Measurements from ENCODE around the gene CCDC30. TPM values are rescaled to one million over a fixed set of nuclear protein-coding genes. Genes with fewer than 3 reads are reported as not detected.
"Not testable (repeated sequence)": the region's sequence is repeated elsewhere in the genome, so short reads cannot be mapped to it uniquely, and the experiment has no call there.

Gene CCDC30
- total and polyA plus RNA-seq, 4 experiments from 2014 or later, result 2.5 to 7.1 (median 5.2) TPM

- POLR2A ChIA-PET (ENCODE audit: partially characterized antibody), result interaction anchor here (0.8 to 5.1 kb wide), 12 partner anchors 10 to 491 kb away, joined by 3 to 123 read pairs (median 14); partner anchors contain the start of genes C1orf50, CCDC30, CFAP57 and EBNA1BP2
- Mint-ChIP-seq H3K4me1 (peaks cover 36 to 53% (median 44%) of the 10 kb centered on the region in 4 donors), H3K27ac (peak overlapping the region; percentile 96 to 99 (median 98)), H3K27me3 (no peaks in the 10 kb centered on the region), H3K4me3 (peak overlapping the region; percentile 92 to 100 (median 97)), H3K9me3 (peaks cover 0 to 5% (median 0%) of the 10 kb centered on the region in 8 donors), H3K36me3 (peaks cover 18 to 35% of the 10 kb centered on the region in 2 donors)
- Histone ChIP-seq H3K4me1 (ENCODE audit: insufficient read depth, low read length) (peaks cover 41% of the 10 kb centered on the region), H3K27me3 (ENCODE audit: insufficient read depth, low read length) (no peaks in the 10 kb centered on the region), H3K4me3 (ENCODE audit: low read length in 2 of 2) (peak overlapping the region; percentile 77 to 90), H3K27ac (ENCODE audit: low read depth, low read length) (peak overlapping the region; percentile 70), H3K9me3 (ENCODE audit: control insufficient read depth in 1 of 2, low read length in 2 of 2) (no peaks in the 10 kb centered on the region), H3K36me3 (ENCODE audit: insufficient read depth, low read length) (no peaks in the 10 kb centered on the region)
- CTCF ChIA-PET (ENCODE audit: partially characterized antibody), result interaction anchor here (1.0 to 1.9 kb wide), 2 partner anchors 9 to 23 kb away, joined by 3 to 5 read pairs; partner anchors contain the start of gene PPIH
- DNase-seq, result peak; percentile 36 to 46 (median 44)
- intact Hi-C loops (cut with micrococcal nuclease), result loop anchor here (5.0 to 10.0 kb wide), 2 partner anchors 136 to 786 kb away; partner anchors contain the start of genes ERMAP and SVBP
These were observed 218.0 kb downstream of the CCDC30 start for GRCh38 chr1:42680921-42681683.

GRCh38 chr1:42681741-42682483 lies 218.8 kb downstream of the CCDC30 start, which contains the start of gene YBX1:
YBX1 (plus strand) TSS chr1:42682418; CDS start chr1:42682566, 148 bp downstream.
- peak within 1 kb of the TSS; percentile 96 to 100 (median 98) for H3K4me3 Mint-ChIP-seq
- H3K36me3 Mint-ChIP-seq, result peaks cover 18 to 31% of the 10 kb centered on the region in 2 donors
- peaks cover 0 to 5% (median 0%) of the 10 kb centered on the region in 8 donors for H3K9me3 Mint-ChIP-seq
- H3K36me3 ChIP-seq (ENCODE audit: insufficient read depth, low read length), result no peaks in the 10 kb centered on the region
- intact Hi-C loops (cut with micrococcal nuclease), result loop anchor here (1.0 to 10.0 kb wide), 8 partner anchors 24 to 787 kb away; partner anchors contain the start of genes C1orf50, CCDC30, ERMAP and FOXJ3
- H3K4me1 Mint-ChIP-seq, result peaks cover 43 to 61% (median 52%) of the 10 kb centered on the region in 4 donors
- peak; percentile 97 to 98 (median 97) for DNase-seq
- ChIA-PET CTCF (ENCODE audit: partially characterized antibody) (interaction anchor here (1.0 to 2.0 kb wide), 5 partner anchors 10 to 24 kb away, joined by 3 to 7 read pairs (median 5); partner anchors contain the start of gene PPIH), POLR2A (ENCODE audit: partially characterized antibody) (interaction anchor here (0.7 to 5.1 kb wide), 19 partner anchors 11 to 969 kb away, joined by 3 to 123 read pairs (median 8); partner anchors contain the start of genes C1orf50, CCDC30, CFAP57 and EBNA1BP2)
- peak within 1 kb of the TSS; percentile 78 for H3K27ac ChIP-seq (ENCODE audit: low read depth, low read length)
- no peaks in the 10 kb centered on the region for H3K27me3 Mint-ChIP-seq
- no peaks in the 10 kb centered on the region for H3K9me3 ChIP-seq (ENCODE audit: control insufficient read depth in 1 of 2, low read length in 2 of 2)
- peaks cover 49% of the 10 kb centered on the region for H3K4me1 ChIP-seq (ENCODE audit: insufficient read depth, low read length)
- H3K27ac Mint-ChIP-seq, result peak within 1 kb of the TSS; percentile 96 to 99 (median 99)
- H3K4me3 ChIP-seq (ENCODE audit: low read length in 2 of 2), result peak within 1 kb of the TSS; percentile 77 to 90
- H3K27me3 ChIP-seq (ENCODE audit: insufficient read depth, low read length), result no peaks in the 10 kb centered on the region

GRCh38 chr1:42682484-42682738 lies 219.3 kb downstream of the CCDC30 start:
- intact Hi-C loops (cut with micrococcal nuclease), result loop anchor here (1.0 to 10.0 kb wide), 8 partner anchors 24 to 788 kb away; partner anchors contain the start of genes C1orf50, CCDC30, ERMAP and FOXJ3
- not testable (repeated sequence) for H3K36me3 ChIP-seq (ENCODE audit: insufficient read depth, low read length); H3K9me3 ChIP-seq (ENCODE audit: control insufficient read depth in 1 of 2, low read length in 2 of 2); H3K9me3 Mint-ChIP-seq; H3K27me3 ChIP-seq (ENCODE audit: insufficient read depth, low read length); DNase-seq; H3K27me3 Mint-ChIP-seq
- H3K4me1 ChIP-seq (ENCODE audit: insufficient read depth, low read length), result peaks cover 54% of the 10 kb centered on the region
- Mint-ChIP-seq H3K4me1 (peaks cover 47 to 66% (median 56%) of the 10 kb centered on the region in 4 donors), H3K4me3 (peak overlapping the region; percentile 92 to 100 (median 97)), H3K27ac (peak overlapping the region; percentile 96 to 99 (median 98)), H3K36me3 (peaks cover 18 to 31% of the 10 kb centered on the region in 2 donors)
- ChIA-PET POLR2A (ENCODE audit: partially characterized antibody) (interaction anchor here (0.7 to 5.1 kb wide), 21 partner anchors 10 to 969 kb away, joined by 3 to 123 read pairs (median 8); partner anchors contain the start of genes C1orf50, CCDC30, CFAP57 and EBNA1BP2), CTCF (ENCODE audit: partially characterized antibody) (interaction anchor here (1.8 to 2.0 kb wide), 3 partner anchors 10 to 24 kb away, joined by 4 to 7 read pairs (median 5); partner anchors contain the start of gene PPIH)
- H3K4me3 ChIP-seq (ENCODE audit: low read length in 2 of 2), result peak overlapping the region in 1 of 2 donors; percentile 90
- peak overlapping the region; percentile 70 for H3K27ac ChIP-seq (ENCODE audit: low read depth, low read length)

GRCh38 chr1:42682739-42683531 lies 219.8 kb downstream of the CCDC30 start:
- H3K4me1 ChIP-seq (ENCODE audit: insufficient read depth, low read length), result peaks cover 59% of the 10 kb centered on the region
- POLR2A ChIA-PET (ENCODE audit: partially characterized antibody), result interaction anchor here (0.7 to 5.1 kb wide), 24 partner anchors 10 to 968 kb away, joined by 3 to 123 read pairs (median 6); partner anchors contain the start of genes C1orf50, CCDC30, CFAP57 and EBNA1BP2
- peak; percentile 65 to 77 (median 74) for DNase-seq
- H3K4me3 ChIP-seq (ENCODE audit: low read length in 2 of 2), result peak overlapping the region; percentile 48 to 58
- Mint-ChIP-seq H3K27me3 (no peaks in the 10 kb centered on the region), H3K4me1 (peaks cover 52 to 71% (median 61%) of the 10 kb centered on the region in 4 donors), H3K9me3 (peaks cover 0 to 5% (median 0%) of the 10 kb centered on the region in 8 donors), H3K27ac (peak overlapping the region; percentile 91 to 99 (median 96)), H3K4me3 (peak overlapping the region; percentile 89 to 99 (median 96)), H3K36me3 (peaks cover 21 to 36% of the 10 kb centered on the region in 2 donors)
- H3K9me3 ChIP-seq (ENCODE audit: control insufficient read depth in 1 of 2, low read length in 2 of 2), result no peaks in the 10 kb centered on the region
- no peaks in the 10 kb centered on the region for H3K36me3 ChIP-seq (ENCODE audit: insufficient read depth, low read length)
- H3K27ac ChIP-seq (ENCODE audit: low read depth, low read length), result peak overlapping the region; percentile 78
- intact Hi-C loops (cut with micrococcal nuclease), result loop anchor here (1.0 to 10.0 kb wide), 8 partner anchors 25 to 788 kb away; partner anchors contain the start of genes C1orf50, CCDC30, ERMAP and FOXJ3
- H3K27me3 ChIP-seq (ENCODE audit: insufficient read depth, low read length), result no peaks in the 10 kb centered on the region
- CTCF ChIA-PET (ENCODE audit: partially characterized antibody), result interaction anchor here (0.6 to 2.0 kb wide), 7 partner anchors 9 to 367 kb away, joined by 3 to 7 read pairs (median 4); partner anchors contain the start of genes PPIH and ZNF691

GRCh38 chr1:42684139-42684538 lies 221.1 kb downstream of the CCDC30 start:
- Histone ChIP-seq H3K9me3 (ENCODE audit: control insufficient read depth in 1 of 2, low read length in 2 of 2) (no peaks in the 10 kb centered on the region), H3K4me3 (ENCODE audit: low read length in 2 of 2) (peak overlapping the region; percentile 7 to 58), H3K27me3 (ENCODE audit: insufficient read depth, low read length) (no peaks in the 10 kb centered on the region), H3K27ac (ENCODE audit: low read depth, low read length) (peak overlapping the region; percentile 78), H3K36me3 (ENCODE audit: insufficient read depth, low read length) (no peaks in the 10 kb centered on the region), H3K4me1 (ENCODE audit: insufficient read depth, low read length) (peaks cover 71% of the 10 kb centered on the region)
- intact Hi-C loops (cut with micrococcal nuclease), result loop anchor here (5.0 to 10.0 kb wide), 2 partner anchors 133 to 789 kb away; partner anchors contain the start of genes ERMAP and SVBP
- Mint-ChIP-seq H3K27me3 (no peaks in the 10 kb centered on the region), H3K4me3 (peak overlapping the region; percentile 89 to 99 (median 96)), H3K36me3 (peaks cover 21 to 44% of the 10 kb centered on the region in 2 donors), H3K9me3 (peaks cover 0 to 5% (median 0%) of the 10 kb centered on the region in 8 donors), H3K4me1 (peaks cover 63 to 83% (median 72%) of the 10 kb centered on the region in 4 donors), H3K27ac (peak overlapping the region; percentile 85 to 99 (median 96))
- ChIA-PET POLR2A (ENCODE audit: partially characterized antibody) (interaction anchor here (0.9 to 5.1 kb wide), 10 partner anchors 8 to 764 kb away, joined by 3 to 123 read pairs (median 17); partner anchors contain the start of genes C1orf50, ERMAP, P3H1 and PPIH), CTCF (ENCODE audit: partially characterized antibody) (interaction anchor here (0.9 to 2.0 kb wide), 3 partner anchors 26 to 368 kb away, joined by 3 to 7 read pairs (median 4); partner anchors contain the start of gene PPIH)
- peak in 2 of 5 donors; percentile 15 to 55 for DNase-seq

Data from CD4-positive, alpha-beta memory T cell (primary cell).